GM21367 (cell line): Measurements from ENCODE around the gene DDX31.

Experiments used
- ATAC-seq: cut with Tn5 transposase; IDR thresholded peaks from one replicate; pipeline ENCODE4 v1.9.1; 2021; ENCODE audit not compliant: unreplicated experiment

Gene DDX31

DNA sequence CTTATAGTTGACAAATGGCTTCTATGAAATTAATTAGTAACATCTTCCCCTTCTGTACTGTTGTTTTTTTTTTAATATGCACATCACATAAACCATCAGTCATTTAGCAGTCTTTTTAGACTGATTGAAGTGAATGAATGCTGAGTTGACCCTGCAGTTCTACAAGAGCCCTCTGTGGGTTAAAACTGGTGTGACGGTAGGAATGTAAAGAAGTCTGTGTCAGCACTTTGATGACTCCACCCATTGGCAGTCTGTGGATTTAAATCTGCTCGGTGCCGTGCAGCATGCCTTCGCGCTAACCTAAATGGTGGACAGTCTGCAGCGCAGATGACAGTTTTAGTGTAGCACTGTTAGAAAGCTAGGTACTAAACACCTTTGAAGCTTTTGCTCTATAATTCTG, 3.6 kb upstream of the DDX31 start:
- no peak for ATAC-seq

DNA sequence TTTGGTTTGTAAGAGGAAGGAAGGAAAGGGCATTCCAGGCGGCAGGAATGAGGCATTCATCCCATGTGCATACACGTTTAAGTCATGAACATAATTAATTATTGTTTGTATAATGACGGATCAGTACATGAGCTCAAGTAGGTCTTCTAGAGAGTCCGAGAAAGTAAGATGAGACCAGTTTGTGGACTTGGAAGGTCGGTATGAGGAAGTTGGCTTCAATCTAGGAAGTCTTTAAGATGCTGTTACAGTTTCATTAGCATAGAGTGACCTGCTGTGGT, 2.6 kb upstream of the DDX31 start:
- no peak for ATAC-seq

DNA sequence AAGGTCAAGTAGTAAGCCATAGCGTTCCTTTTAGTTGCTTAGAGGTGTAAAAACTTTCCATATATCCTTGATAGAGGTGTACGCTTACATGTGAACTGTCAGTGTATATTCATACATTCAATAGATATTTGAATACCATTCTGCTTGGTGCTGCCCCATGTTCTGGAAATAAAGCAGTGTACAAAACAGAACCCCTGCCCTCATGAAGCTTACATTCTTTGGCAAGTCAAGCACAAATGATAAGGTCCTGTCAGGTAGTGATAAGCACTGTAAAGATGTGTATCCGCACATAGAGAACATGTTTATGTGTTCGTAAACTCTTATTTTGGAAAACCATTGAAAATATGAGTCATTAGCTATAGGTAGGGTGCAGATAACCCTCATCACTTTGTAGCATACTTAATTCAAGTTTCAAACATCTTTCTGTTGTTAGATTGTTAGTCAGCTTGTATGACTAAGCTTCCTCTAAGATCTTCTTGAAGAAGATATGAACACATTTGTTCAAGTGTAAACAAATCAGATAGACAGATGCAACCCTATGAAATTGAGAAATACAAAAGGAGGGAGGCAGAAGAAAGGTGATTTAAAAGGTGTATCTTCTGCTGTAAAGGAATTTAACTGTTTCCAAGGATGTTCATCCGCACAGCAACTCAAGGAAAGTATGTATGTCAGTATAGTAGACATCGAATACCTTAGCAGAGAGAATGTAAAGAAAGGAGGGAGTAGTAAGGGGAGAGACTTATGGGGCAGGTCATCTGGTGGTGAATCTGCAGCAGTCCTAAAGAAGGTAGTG, 2.0 kb upstream of the DDX31 start:
- ATAC-seq: no peak

DNA sequence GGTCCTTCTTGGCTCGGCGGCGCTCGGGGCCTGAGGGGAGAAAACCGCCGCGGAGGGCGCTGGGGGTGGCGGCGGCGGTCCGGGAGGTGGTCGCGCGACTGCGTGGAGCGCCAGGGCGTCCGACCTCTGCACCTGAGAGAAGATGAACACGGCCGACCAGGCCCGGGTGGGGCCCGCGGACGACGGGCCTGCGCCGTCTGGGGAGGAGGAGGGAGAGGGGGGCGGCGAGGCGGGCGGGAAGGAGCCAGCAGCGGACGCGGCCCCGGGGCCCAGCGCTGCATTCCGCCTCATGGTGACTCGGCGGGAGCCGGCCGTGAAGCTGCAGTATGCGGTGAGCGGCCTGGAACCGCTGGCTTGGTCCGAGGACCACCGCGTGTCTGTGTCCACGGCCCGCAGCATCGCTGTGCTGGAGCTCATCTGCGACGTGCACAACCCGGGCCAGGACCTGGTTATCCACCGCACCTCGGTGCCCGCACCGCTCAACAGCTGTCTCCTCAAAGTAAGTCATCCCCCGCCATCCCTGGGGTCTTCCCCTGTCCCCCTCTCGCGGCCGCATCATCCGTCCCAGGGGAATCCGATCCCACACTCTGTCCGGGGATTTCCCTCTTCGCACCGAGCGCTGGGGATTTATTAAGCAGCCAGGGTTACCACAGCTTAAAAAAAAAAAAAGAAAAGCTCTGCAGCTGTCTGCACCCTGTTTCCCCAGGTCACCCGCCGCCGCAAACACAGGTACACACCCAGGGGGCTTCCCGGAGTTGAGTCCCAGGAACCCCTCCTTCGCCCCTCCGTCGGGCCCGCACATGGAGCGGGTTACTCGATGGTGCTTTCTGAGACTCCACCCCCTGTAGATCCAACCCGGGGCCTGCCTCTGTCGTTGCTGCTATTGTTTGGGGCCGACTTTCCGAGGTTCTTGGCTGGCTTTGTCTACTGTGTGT, 941 bp upstream of the DDX31 start, which contains the start of gene GTF3C4:
TSS of gene GTF3C4 (plus strand) at position 8 of the 935 bp plus-strand sequence. CDS start at position 143, 135 bp downstream.
- ATAC-seq: peak; percentile 14

DNA sequence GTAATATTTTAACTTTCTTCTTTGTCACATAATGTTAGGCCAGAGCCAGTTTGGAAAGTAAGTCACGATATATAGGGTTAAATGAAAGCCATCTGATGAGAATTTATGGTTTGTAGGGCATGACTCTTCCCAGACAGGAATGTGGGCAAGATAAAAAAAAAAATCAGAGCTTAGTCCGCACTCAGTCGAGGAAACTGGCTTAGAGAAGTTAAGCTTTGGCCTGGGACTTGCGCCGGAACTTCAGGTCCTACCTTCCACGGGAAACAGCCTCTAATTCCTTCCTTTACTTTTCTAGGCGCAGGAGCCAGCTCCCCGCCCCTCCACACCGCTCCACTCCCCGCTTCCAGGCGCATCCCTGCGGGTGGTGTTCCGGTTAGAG, 475 bp downstream of the DDX31 start:
- ATAC-seq: no peak

DNA sequence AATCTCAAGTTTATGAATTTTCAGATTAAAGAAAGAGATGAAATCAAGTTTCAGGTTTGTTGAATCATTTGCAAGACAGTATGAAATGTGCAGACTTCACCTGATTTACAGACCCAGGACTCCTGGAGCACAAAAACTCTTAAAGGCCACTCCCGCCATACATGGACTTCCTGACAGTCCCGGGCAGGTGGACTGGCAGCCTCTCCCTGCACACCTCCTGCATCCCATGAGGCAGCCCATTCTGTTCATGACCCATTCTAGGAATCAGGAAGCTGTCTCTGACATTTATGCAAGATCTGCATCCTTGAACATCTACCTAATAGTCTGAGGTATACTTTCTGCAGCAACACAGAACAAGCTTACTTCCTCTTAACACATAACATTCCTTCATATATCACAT, 5.9 kb downstream of the DDX31 start:
- no peak for ATAC-seq

DNA sequence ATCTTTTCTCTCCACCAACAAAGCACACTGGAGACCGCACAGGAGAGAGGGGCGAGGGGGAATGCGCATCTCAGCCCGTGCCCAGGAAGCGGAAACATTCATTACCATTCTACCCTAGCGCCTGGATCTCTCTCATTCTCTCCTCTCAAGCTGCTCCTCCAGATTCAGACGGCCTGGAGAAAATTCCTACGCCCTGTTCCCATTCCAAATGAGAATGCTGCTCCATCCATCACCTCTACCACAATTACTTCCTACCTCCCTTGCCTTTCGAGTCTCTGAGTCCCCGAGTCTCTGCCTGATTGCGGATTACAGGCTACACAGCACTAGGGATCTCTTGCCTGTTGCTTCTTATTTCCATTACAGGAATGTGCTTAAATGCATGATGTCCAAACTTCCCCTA, 6.7 kb downstream of the DDX31 start:
- no peak for ATAC-seq

DNA sequence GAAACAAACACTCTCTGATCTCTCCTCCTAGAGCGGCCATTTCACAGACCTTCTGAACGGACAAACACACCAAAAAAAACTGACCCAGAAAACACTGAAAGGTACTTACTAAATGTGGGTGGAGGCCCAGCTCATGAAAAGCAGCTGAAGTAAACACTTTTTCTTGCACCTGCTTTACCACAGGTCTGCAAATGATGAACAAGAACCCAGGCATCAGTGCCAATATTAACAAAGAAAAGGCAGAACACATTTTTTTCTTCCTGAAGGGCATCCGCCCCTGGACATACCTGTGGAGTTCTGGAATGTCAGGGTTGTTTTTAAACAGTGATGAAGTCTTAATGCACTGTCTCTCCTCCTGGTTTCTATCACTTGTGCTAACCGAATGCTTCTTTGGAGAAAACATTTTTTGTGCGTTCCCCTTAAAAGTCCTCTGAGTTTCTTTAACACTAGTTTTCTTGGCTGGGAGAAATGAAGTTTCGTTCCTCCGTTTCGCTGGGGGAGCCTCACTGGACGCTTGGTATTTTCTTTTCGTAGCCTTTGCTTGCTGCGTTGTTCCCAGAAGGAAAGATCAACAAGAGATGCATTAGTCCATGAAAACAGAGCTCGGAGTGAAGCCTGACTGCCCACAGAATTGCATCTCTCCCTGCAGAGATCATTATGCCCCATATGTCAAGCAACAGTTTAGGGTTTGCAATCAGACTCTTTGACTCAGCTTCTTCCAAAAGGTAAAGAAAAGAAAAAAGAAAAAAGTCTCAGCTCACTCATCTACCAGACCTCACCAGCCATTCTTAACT, 7.4 kb downstream of the DDX31 start:
- ATAC-seq: no peak

DNA sequence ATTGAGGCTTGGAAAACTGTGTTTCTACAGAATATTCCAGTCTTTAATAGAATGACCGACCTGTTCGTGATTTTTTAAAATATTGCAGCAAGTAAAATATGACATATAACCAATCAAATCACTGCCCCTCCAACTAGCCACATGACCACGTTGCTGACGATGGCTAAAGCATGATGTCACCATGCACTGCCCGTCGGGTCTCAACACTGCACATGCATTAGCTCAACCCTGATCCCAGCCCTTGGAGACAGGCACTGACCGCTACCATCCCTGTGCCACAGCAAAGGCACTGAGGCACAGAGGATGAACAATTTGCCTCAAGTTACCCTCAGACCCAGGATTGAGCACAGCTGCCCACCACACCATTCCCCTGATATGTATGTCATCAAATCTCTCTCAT, 13.5 kb downstream of the DDX31 start:
- no peak for ATAC-seq

DNA sequence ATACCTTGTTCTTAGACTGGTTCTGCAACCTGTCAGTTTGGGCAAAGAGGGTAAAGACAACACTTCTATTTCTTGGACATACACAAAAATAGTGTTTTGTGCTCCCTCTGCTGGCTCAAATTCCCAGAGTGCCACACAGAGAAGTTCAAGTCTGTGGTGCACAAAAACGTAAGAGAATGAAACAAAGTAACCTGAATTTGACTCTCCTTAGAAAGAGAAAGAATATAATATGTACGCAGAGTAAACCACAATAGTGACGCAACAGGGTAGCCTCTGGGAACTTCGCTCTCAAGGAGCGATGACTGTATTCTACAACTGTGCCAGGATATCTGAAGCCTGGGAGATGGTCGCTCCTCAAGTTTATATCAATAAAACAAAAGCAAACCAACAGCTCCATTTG, 18.5 kb downstream of the DDX31 start:
- no peak for ATAC-seq

DNA sequence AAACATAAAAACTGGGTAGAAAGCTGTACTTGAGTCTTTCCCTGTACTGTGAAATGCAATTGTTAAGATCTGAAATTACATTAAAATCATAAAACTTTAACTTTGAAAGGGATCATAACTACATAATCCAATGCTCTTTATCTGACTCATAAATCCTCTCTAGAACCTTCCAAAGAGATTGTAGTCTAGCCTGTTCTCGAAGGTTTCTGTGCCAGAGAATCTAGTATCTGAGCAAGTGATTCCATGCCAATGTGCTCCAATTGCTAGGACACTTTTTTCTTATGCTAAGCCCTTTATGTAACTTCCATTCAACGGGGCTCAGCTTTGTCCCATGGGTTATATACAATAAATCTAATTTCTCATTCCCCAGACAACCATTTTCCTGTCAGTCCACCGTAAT, 21.1 kb downstream of the DDX31 start:
- no peak for ATAC-seq

DNA sequence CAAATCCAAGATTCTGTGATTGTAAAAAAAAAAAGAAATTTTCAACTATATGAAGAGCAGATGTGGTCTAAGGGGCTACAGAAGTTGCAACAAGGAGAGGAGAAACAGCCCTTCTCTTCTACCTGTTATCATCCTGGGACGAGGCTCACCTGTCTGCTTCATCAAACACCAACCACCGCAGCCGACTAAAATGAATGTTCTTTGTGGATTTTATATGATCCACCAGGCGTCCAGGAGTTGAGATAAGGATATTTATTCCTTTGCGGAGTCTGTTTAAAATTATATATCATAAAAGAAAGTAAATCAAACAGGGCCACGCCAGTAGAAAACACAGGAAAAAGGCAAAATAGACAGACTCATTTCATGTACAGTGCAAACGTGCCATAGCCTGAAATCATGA, 21.5 kb downstream of the DDX31 start:
- no peak for ATAC-seq

DNA sequence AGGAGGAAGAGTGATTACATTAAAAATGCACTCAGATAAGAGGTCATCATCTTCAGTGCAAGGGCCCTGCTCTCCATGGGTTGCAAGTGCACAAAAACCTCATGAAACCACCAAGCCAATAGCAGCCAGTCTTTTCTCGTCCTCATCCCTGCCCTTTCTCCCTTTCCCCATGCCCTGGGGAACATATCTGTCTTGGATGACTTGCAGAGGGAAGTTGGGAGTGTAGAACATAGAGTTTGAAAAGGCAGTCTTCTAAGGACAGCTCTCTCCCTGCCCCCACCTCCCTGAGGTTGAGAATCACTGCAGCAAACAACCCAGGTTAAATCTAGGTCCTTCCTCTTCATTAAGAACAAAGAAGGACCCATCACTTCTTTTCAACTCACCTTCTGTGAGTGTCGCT, 22.0 kb downstream of the DDX31 start:
- ATAC-seq: no peak

DNA sequence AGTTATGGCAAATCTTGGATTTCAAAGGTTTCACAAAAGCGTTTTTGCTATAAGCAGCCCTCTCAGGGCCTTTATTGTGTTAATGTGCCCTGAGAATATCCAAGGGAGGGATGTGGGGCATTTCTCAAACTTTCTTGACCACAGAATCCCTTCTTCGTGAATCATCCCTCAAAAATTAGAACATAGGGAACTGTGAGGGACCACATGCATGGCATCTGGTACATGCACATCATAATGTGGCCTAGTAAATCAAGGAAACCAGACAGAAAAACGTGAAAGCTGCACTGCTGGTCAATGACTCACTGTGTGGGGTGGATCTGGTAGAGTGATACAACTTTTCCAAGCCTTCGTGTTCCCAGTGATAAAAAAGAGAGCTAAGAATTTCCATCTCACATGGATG, 22.4 kb downstream of the DDX31 start:
- ATAC-seq: no peak

DNA sequence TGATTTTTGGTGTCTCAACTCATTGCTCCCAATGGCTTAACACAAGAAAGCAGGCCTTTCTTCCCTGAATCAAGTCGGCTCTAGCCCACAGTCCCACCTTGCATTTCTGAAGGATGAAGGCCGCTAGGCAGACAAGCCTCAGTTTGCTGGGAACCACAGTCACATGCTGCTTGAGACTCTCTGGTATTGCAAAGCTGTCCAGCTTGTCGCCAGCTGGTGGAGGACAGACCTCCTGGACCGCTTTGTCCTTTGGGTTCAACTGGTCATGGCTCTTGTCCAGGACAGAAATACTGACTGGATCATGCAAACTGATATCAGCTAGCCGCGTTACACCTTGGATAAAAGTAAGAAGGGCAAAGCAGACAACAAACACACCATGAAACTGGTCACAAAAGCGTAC, 23.1 kb downstream of the DDX31 start:
- ATAC-seq: no peak

DNA sequence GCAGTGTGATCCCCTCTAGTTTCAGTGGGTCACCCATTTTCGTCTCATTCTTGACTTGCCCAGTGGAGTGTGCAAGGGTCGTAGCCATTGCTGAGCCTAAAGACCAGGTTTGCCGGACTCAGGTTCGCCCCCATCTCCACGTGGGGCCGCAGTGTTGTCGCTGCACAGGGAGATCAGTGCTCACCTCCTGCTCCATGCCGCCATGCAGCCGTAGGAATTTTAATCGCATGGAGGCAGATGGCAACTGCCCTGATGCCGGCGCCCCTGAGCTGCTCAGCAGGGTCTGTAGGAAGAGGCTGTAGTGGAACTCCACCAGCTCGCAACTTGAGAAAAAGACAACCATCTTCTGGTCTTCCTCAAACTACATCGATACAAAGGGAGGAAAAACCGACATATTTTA, 24.1 kb downstream of the DDX31 start:
- no peak for ATAC-seq

DNA sequence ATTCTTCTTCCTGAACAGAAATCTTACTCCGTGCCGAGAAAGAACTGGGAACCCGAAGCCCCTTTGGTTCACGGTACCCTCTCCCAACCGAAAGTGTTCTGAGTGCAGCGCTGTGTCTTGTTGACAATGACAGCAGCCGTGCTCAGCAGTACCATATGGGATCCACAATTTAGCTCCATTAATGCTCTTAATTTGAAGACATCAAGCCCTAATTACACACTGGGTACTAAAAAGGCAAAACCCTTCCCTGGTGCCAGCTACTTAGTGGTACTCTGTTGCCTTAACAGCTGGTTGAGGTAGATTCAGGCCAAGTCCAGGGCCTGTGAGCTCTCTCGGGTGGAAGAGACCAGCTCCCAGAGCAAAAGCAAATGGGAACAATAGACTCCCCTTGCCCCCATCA, 24.5 kb downstream of the DDX31 start:
- ATAC-seq: no peak

DNA sequence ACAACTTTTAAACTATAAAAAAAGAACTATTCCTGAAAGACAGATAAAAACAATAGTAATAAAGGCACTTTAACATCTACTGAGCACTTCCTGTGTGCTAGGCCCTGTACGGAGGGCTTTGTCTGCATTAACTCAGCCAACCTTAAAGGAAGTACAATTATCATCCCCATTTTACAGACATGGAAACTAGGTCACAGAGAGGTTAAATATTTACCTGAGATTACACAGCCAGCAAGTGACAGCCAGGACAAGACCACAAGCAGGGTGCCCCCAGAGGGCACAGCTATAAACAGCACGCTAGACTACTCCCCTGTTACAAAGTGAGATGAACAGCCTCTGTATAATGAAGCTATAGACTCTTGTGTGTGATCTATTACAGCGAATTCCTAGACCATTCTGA, 25.5 kb downstream of the DDX31 start:
- no peak for ATAC-seq

DNA sequence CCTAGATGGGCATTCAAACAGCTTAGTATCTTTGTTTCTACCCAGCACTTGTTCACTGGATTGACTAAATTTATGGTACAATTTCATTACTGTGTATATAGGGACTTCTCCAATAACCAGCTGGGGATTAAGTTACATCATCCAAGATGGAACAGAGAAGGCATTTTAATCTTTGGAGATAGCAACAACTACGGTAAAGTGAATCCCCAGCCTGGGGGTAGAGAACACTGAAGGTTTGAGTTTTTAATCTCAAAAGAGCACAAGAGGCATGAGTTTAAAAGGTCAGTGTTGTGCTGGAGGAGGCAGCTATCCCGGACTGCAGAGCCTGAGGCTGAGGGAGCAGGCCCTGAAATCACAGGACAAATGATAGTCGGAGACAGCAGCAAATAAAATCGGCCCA, 28.6 kb downstream of the DDX31 start:
- no peak for ATAC-seq

DNA sequence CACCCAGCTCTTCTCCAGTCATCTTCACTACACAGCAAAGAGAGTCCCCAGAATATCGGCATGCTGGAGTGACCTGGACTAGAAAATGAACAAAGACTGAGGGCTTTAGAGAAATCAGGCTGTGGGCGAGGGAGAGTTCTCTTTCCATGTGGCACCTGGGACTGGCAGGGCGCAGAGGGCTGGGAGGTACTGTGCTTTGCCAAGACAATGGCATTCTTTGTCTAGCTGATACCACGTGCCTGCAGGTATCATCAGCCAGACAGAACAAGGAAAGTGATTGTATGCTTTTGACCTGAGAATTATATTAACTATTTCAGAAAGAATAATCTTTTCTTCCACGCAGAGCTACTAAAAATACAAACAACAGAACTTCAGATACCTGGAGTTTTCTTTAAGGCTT, 30.5 kb downstream of the DDX31 start:
- no peak for ATAC-seq

DNA sequence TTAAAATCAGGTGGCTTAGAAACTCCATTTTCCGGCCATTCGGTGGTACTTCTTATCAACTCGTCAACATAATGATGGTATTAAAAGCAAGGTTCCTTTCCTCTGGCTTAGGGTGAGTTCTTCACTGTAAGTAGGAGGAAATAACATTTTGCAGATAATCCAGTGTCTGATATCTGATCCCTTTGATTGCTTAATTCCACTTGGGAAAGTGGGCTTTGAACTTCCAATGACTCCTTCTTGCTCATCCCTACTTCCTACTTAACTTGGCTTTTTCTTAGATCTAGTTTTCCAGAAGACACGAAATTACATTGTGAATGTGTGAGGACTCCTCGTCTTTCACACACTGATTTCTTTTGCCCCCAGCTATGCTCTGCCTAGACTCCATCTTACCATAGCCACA, 31.5 kb downstream of the DDX31 start:
- ATAC-seq: no peak

DNA sequence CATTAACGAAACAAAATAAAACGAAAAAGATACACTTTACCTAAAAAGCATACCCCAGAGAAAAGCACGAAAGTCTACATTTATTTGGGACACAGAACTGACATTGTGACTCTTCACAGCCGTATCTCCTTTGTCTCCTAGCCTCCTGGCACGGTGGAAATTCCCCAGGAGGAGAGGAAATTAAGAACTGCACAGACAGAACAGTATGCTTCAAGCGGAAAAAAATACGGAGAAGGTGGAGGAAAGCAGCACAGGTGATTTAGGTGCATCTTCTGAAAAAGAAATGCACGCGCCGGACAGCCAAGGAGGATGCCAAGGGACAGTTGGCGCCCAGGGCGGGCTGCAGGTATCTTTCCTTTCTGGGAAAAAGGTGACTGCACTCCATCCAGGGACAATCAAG, 32.0 kb downstream of the DDX31 start:
- ATAC-seq: no peak
